MM.1S (cell line): Measurements from ENCODE around the gene DLGAP3.

Experiments
- DNase-seq: peaks from one replicate; pipeline ENCODE4 v3.0.0-alpha.2; 2015
- H2AFZ ChIP-seq: fragments of 300-600 bp; sonication (generic); 2 replicates; pipeline ENCODE4 v1.6.0; 2016; ENCODE audit warnings: antibody characterized with exemption, low read length
- H3F3A ChIP-seq: fragments of 300-600 bp; sonication (generic); 2 replicates; pipeline ENCODE4 v1.6.1; 2016; ENCODE audit warnings: mild to moderate bottlenecking, antibody characterized with exemption, low read length, moderate library complexity, mixed read lengths; ENCODE audit not compliant: insufficient read depth
- H3K27ac ChIP-seq: fragments of 300-600 bp; sonication (generic); 2 replicates; pipeline ENCODE4 v1.5.1; 2016; ENCODE audit warnings: mild to moderate bottlenecking, low read length
- H3K27me3 ChIP-seq: fragments of 300-600 bp; sonication (generic); replicated peaks from 2 replicates; pipeline ENCODE4 v1.6.0; 2016; ENCODE audit warnings: low read length; ENCODE audit not compliant: insufficient read depth
- H3K36me3 ChIP-seq: fragments of 300-600 bp; sonication (generic); replicated peaks from 2 replicates; pipeline ENCODE4 v1.6.1; 2016; ENCODE audit warnings: mild to moderate bottlenecking, low read length, mixed read lengths; ENCODE audit not compliant: insufficient read depth
- H3K4me1 ChIP-seq: fragments of 300-600 bp; sonication (generic); 2 replicates; pipeline ENCODE4 v1.6.1; 2016; ENCODE audit warnings: low read length, mixed read lengths
- H3K4me2 ChIP-seq: fragments of 300-600 bp; sonication (generic); 2 replicates; pipeline ENCODE4 v1.6.0; 2016; ENCODE audit warnings: low read depth, low read length
- H3K4me3 ChIP-seq: fragments of 300-600 bp; sonication (generic); 2 replicates; pipeline ENCODE4 v1.5.1; 2016; ENCODE audit warnings: low read length, mixed read lengths
- H3K79me2 ChIP-seq: fragments of 300-600 bp; sonication (generic); 2 replicates; pipeline ENCODE4 v1.6.1; 2016; ENCODE audit warnings: mixed run types, low read length, mixed read lengths
- H3K9ac ChIP-seq: fragments of 300-600 bp; sonication (generic); 2 replicates; pipeline ENCODE4 v1.6.1; 2016; ENCODE audit warnings: low read length, mixed read lengths
- H3K9me2 ChIP-seq: fragments of 300-600 bp; sonication (generic); replicated peaks from 2 replicates; pipeline ENCODE4 v1.6.1; 2016; ENCODE audit warnings: mild to moderate bottlenecking, low read length, mixed read lengths; ENCODE audit not compliant: insufficient read depth
- H3K9me3 ChIP-seq: fragments of 300-600 bp; sonication (generic); replicated peaks from 2 replicates; pipeline ENCODE4 v1.6.1; 2016; ENCODE audit warnings: mild to moderate bottlenecking, low read length, mixed read lengths; ENCODE audit not compliant: insufficient read depth
- H4K20me1 ChIP-seq: fragments of 300-600 bp; sonication (generic); 2 replicates; pipeline ENCODE4 v1.6.1; 2016; ENCODE audit warnings: mild to moderate bottlenecking, low read length, moderate library complexity, mixed read lengths; ENCODE audit not compliant: insufficient read depth
- EZH2 ChIP-seq: fragments of 300-600 bp; sonication (generic); optimal IDR thresholded peaks from 2 replicates; pipeline ENCODE3; 2017; ENCODE audit warnings: low read depth, mild to moderate bottlenecking, antibody characterized with exemption, low read length, mixed read lengths
- EZH2phosphoT487 ChIP-seq: fragments of 300-600 bp; sonication (generic); IDR thresholded peaks from 2 replicates; pipeline ENCODE4 v1.6.1; 2018; ENCODE audit warnings: antibody characterized with exemption, low read length
- TF ChIP-seq, protein P1 (sequence below): fragments of 300-600 bp; sonication (generic); IDR thresholded peaks from 2 replicates; pipeline ENCODE4 v1.5.1; 2016; ENCODE audit warnings: antibody characterized with exemption, low read length, mixed read lengths

The DLGAP3 gene

DNA sequence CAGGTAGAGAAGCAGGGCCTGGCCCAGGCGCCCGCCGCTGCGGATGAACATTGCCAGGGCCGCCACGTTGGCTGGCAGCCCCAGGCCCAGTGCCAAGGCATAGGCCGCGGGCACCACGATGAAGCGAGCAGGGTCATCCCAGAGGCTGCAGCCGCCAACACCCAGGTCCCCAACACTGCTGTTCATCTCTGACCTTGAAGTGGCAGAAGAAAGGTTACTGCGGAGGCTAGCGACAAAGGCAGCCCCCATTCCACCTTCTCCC is 47.7 kb upstream of the DLGAP3 start:
- H3K36me3 ChIP-seq: no peaks in the 10 kb centered on the region
- no peaks in the 10 kb centered on the region for H3F3A ChIP-seq
- H3K9me3 ChIP-seq: no peaks in the 10 kb centered on the region
- H3K27me3 ChIP-seq: no peaks in the 10 kb centered on the region
- no peaks in the 10 kb centered on the region for H3K9me2 ChIP-seq
- DNase-seq: no peak
- no peak overlapping the region for H2AFZ ChIP-seq
- H3K27ac ChIP-seq: no peak overlapping the region
- H3K9ac ChIP-seq: no peak overlapping the region
- no peak for TF ChIP-seq EZH2phosphoT487
- TF ChIP-seq, protein P1, sequence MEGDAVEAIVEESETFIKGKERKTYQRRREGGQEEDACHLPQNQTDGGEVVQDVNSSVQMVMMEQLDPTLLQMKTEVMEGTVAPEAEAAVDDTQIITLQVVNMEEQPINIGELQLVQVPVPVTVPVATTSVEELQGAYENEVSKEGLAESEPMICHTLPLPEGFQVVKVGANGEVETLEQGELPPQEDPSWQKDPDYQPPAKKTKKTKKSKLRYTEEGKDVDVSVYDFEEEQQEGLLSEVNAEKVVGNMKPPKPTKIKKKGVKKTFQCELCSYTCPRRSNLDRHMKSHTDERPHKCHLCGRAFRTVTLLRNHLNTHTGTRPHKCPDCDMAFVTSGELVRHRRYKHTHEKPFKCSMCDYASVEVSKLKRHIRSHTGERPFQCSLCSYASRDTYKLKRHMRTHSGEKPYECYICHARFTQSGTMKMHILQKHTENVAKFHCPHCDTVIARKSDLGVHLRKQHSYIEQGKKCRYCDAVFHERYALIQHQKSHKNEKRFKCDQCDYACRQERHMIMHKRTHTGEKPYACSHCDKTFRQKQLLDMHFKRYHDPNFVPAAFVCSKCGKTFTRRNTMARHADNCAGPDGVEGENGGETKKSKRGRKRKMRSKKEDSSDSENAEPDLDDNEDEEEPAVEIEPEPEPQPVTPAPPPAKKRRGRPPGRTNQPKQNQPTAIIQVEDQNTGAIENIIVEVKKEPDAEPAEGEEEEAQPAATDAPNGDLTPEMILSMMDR: no peak
- TF ChIP-seq EZH2: no peak
- H3K79me2 ChIP-seq: no peaks in the 10 kb centered on the region
- no peak overlapping the region for H3K4me2 ChIP-seq
- no peak overlapping the region for H3K4me3 ChIP-seq
- H3K4me1 ChIP-seq: no peaks in the 10 kb centered on the region
- no peaks in the 10 kb centered on the region for H4K20me1 ChIP-seq

DNA sequence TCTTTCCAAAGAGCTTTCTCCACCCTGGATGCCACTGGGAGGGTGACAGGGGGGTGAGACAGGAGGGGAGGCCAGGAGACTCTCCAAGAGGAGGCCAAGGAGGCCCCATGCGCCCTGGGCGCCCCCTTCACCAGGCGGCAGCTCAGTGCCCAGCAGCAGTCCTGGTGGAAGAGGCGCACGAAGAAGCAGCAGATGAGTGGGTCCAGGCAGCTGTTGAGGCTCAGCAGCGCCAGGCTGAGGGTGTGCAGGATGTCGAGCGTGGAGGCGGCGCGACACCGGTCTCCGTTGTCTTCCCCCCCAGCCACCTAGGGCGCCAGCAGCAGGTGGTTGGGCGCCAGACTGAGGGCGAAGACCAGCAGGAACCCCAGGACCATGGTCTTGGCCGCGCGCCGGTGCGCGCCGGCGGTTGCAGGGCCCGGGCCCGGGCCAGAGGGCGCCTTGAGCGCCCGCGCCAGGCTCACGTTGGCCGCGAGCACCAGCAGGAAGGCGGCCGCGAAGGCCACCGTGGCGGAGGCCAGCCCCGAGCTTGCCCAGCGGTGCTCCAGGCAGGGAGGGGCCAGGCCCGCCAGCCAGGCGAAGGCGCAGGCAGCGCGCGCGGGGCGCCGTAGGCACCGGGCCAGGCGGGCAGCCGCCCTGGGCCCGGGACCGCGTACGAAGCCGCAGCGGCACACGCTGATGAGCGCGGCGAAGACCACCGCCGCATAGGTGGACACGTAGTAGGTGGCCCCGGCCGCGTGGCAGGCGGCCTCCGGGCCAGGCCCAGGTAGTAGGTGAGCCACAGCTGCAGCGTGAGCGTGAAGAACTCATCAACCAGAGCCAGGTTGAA is 47.1 kb upstream of the DLGAP3 start:
- no peak for DNase-seq
- Histone ChIP-seq H3K4me3 (no peak overlapping the region), H3K36me3 (no peaks in the 10 kb centered on the region), H3K4me1 (no peaks in the 10 kb centered on the region), H3K27me3 (no peaks in the 10 kb centered on the region), H2AFZ (no peak overlapping the region), H3K79me2 (no peaks in the 10 kb centered on the region), H3K27ac (no peak overlapping the region), H3K4me2 (no peak overlapping the region), H3K9ac (no peak overlapping the region), H3K9me2 (no peaks in the 10 kb centered on the region), H3K9me3 (no peaks in the 10 kb centered on the region), H3F3A (no peaks in the 10 kb centered on the region), H4K20me1 (no peaks in the 10 kb centered on the region)
- TF ChIP-seq, protein P1: no peak
- TF ChIP-seq EZH2phosphoT487 (no peak), EZH2 (no peak)

DNA sequence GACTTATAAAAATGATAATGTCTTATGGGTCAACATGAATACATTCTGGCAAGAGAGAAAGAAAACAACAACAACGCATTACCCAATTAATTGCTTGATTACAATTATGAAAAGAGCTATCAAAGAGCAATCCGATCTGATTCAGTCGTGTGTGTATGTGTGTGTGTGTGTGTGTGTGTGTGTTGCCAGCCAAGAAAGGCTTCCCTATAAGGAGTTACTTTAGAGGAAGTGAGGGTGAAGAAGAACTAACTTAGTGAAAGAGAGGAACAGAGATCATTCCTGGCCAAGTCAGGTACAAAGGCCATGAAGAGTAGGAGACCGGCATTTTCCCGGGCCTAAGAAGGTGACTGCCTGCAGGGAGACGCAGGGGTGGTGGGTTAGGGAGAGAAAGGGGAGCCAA is 46.3 kb upstream of the DLGAP3 start:
- Histone ChIP-seq H3K36me3 (no peaks in the 10 kb centered on the region), H3K79me2 (no peaks in the 10 kb centered on the region), H4K20me1 (no peaks in the 10 kb centered on the region), H2AFZ (no peak overlapping the region), H3K9ac (no peak overlapping the region), H3K9me3 (no peaks in the 10 kb centered on the region), H3F3A (no peaks in the 10 kb centered on the region), H3K27ac (no peak overlapping the region), H3K4me3 (no peak overlapping the region), H3K9me2 (no peaks in the 10 kb centered on the region), H3K4me2 (no peak overlapping the region), H3K4me1 (no peaks in the 10 kb centered on the region), H3K27me3 (no peaks in the 10 kb centered on the region)
- DNase-seq: no peak
- TF ChIP-seq EZH2phosphoT487 (no peak), EZH2 (no peak)
- TF ChIP-seq, protein P1: no peak
